ENCODE measurements around the gene HNRNPF.

DNA sequence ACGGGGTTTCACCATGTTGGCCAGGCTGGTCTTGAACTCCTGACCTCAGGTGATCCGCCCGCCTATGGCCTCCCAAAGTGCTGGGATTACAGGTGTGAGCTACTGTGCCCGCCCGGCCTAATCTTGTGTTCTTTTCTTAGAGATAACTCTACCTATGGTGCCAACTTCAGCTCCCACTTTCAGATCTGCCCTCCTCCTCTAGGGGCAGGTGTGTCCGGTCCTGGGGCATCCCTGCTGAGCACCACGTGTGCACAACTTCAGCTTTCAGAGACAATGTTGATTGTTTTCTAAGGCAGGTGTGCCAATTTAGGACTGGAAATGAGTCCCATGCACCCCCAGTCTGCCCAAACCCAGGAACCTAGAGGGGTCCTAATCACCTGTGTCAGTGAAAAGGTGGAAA is 56.0 kb downstream of the HNRNPF start:
- TF ChIP-seq POLR2AphosphoS5 (IDR thresholded peaks at IDR 0.05) (no peak), CTCF (IDR thresholded peaks at IDR 0.05) (no peak)
